ELR (cell line): Measurements from ENCODE around the gene PMEPA1.
A peak's percentile ranks its signal among the peaks of the same experiment; 100 is the strongest.

Experiments used
- DNase-seq: peaks from one replicate; pipeline ENCODE4 v3.0.0-alpha.2; 2015; ENCODE audit warnings: low read depth

PMEPA1 gene

GRCh38 chr20:57736738-57737347, 27.0 kb upstream of the PMEPA1 start:
- no peak for DNase-seq

GRCh38 chr20:57735831-57736737, 26.3 kb upstream of the PMEPA1 start:
- DNase-seq = no peak

DNA sequence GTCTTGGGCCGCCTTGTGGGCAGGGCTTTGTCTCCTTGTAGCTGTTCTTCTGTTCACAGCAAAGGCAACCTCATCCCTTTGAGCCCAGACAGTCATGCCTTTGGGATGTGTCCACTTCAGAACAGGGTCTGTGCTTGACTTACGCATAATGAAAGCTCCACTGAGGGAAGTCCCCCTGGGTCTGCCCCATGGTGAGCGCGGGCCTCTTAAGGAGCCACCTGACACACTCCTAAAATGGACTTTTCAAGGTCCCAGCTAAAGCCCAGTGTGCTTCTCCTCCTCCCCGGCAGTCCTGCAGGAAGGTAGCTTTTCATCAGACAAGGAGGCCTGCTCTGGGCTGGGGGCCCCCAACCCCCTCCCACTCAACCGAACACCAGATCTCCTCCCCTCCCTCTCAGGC, 24.9 kb upstream of the PMEPA1 start:
- no peak for DNase-seq

- no peak for DNase-seq
These were observed 22.4 kb upstream of the PMEPA1 start for GRCh38 chr20:57732226-57732625.

GRCh38 chr20:57728762-57729161, 18.9 kb upstream of the PMEPA1 start:
- no peak for DNase-seq

- DNase-seq = no peak
These were observed 18.0 kb upstream of the PMEPA1 start for GRCh38 chr20:57727863-57728262.

DNA sequence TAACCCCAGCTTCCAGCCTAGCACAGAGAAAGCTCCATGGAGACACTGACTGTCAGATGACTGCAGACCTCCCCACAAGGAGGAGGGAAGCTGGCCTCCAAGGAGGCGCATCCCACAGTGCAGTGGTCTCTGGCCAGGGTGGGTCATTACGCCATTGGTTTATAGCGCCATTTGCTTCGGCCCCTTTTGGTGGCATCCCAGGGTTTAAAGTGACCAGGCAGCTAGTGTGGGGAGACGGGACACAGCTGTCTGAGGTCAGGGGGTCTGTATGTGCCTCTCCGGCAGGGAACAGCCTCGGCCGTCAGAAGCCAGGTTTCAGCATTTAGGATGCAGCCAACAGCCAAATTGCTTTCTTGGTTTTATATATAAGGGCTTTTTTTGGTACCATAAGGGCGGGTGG, 15.8 kb upstream of the PMEPA1 start:
- no peak for DNase-seq

- DNase-seq = no peak
These were observed 15.0 kb upstream of the PMEPA1 start for GRCh38 chr20:57724610-57725405.

DNA sequence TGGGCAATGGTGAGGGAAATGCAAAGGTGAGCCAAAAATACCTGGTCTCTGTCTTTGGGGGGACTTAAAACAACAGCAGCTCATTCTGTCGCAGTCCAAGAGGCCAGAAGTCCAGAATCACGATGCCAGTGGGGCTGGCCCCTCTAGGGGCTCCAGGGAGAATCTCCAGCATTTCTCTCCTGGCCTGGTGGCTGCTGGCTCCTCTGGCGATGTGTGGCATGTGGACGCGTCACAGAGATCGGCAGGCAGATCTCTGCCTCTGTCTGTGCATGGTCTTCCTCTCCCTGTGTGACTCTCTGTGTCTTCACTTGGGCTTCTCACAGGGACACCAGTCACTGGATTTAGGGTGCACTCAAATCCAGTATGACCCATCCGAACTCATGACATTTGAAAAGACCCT, 14.0 kb upstream of the PMEPA1 start:
- no peak for DNase-seq

DNA sequence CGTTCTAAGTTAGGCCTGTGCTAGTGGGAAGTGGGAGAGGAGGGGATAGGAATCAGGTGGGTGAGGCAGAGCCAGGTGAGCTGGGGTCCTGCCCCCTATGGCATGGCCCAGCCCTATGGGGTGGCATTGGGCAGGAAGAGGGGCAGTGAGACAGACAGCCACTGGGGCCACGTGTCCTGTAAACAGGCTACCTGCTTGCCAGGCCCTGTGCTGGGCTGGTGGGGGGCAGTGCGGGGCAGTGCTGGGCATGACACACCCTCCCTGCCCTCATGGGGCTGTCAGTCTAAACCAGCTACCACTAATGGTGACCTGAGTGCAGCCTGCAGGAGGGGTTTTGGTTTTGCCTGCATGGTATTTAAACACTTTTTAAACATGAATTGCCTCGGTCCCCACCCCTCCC, 10.1 kb upstream of the PMEPA1 start:
- DNase-seq = no peak

DNA sequence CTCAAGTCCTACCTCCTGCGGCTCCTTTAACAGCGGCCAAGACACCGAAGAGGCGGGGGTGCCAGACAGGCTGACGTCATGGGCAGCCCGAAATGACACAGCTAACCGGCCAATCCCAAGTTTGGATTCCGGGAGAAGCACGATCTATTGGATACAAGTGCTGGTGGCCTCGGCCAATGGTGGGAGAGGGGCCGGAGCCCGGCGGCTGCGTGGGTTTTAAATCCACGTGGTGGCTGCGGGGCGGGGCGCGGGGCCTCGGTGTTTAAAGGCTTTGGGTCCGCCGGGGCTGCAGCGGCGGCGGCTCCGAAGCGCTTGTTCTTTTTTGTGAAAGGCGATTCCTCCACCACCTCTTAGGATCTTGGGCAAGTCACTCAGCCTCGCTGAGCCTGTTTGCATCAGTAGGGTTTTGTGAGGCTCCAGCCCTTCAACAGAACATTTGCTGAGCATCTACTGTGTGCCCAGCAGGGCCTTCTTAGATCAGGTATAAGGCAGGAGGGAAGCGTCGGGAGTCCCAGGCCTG, 8.7 kb upstream of the PMEPA1 start:
- peak; percentile 93 for DNase-seq

- peak; percentile 55 for DNase-seq
These were observed 8.0 kb upstream of the PMEPA1 start for GRCh38 chr20:57717797-57718196.

GRCh38 chr20:57716901-57717300, 7.1 kb upstream of the PMEPA1 start:
- no peak for DNase-seq

DNA sequence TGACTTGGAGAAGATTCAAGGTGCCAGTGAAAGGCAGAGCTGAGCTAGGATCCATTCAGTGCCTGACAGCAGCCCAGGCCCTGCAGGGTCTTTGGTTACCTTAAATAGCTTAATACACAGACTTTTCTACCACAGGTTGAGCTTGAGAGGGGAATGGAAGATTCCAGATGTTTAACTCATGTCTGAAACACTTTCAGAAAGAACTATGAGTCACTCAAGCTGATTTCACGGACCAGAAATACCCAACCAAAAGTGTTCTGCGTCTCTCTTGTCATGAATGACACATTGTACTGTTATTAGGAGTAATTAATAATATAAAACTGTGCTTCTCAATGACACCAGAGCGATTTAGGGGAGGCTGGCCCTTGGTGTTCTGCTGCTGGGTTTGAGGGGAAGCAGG, 6.4 kb upstream of the PMEPA1 start:
- peak; percentile 73 for DNase-seq

- no peak for DNase-seq
These were observed 5.6 kb upstream of the PMEPA1 start for GRCh38 chr20:57715268-57715904.

GRCh38 chr20:57714409-57715267, 4.8 kb upstream of the PMEPA1 start:
- peak; percentile 76 for DNase-seq

DNA sequence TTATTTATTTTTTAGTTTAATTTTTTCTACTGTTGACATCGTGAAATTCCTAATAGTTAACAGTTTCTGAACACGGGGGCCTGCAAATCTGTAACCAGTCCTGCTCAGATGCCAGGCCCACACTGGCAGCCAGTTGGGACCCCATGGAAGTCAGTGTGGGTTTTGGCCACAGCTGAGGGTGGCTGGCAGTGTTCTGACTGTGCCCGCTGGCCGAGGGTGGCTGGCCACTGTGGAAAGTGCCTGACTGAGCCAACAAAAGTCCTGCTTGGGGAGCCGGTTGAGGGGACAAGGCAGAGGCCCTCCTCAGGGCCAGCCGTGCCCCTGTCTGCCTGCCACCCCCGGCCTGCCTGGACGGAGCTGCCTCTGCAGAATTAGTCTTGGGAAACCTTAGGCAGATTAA, 4.1 kb upstream of the PMEPA1 start:
- DNase-seq = no peak

- DNase-seq = no peak
These were observed 3.7 kb upstream of the PMEPA1 start for GRCh38 chr20:57713505-57713903.

GRCh38 chr20:57712851-57713504, 3.2 kb upstream of the PMEPA1 start:
- no peak for DNase-seq

DNA sequence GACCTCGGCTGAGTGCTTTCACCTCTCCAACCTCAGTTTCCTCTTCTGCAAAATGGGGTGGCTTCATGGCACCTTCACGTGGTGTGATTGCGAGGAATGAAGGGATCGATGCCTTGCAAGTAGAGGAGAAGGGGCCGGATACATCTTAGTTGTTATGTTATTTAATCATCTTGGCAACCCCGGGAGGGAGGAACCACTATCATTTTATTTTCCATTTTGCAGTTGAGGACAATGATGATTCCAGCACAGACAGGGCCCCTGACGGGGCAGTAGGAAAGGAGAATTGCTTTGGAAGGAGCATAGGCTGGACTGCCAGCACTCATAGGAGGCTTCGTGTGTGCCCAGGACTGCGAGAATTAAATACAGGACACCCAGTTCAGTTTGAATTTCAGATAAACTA, 2.5 kb upstream of the PMEPA1 start:
- no peak for DNase-seq

DNA sequence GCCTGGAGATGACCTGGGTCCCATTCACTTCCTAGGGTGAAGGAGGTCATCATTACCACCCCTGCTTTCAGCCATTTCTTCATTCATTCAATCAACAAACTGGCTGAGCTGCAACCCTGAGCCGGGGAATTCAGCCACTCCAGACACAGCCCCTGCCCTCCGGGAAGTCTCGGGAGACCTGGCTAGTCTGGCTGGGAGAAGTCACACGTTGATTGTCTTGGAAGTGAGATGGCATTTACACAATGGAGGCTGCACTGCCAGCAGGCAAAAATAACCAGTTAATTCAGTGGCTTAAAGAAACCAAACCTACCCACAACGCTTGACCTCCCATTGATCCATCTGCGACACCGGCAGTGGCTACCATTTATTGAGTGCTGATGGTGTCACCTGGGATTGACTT, 2.0 kb upstream of the PMEPA1 start:
- no peak for DNase-seq
